ENCODE measurements around the gene CD151. TPM values are rescaled to one million over a fixed set of nuclear protein-coding genes. Genes with fewer than 3 reads are reported as not detected.

CD151 gene
- total and polyA plus RNA-seq, 4 donors = 31.6 to 264 (median 124) TPM

GRCh38 chr11:821512-822371, 11.0 kb upstream of the CD151 start:
- H3K4me1 ChIP-seq (ENCODE audit: control insufficient read depth in 4 of 4, insufficient read depth in 4 of 4, low read length in 3 of 4) = peaks cover 43 to 69% (median 55%) of the 10 kb centered on the region in 4 donors

GRCh38 chr11:823441-824291, 9.1 kb upstream of the CD151 start:
- H3K27me3 ChIP-seq (ENCODE audit: control insufficient read depth in 4 of 4, insufficient read depth in 4 of 4, low read length in 3 of 4) = no peaks in the 10 kb centered on the region
- no peaks in the 10 kb centered on the region for H3K9me3 ChIP-seq (ENCODE audit: control insufficient read depth in 4 of 4, low read length in 3 of 4)
- H3K4me1 ChIP-seq (ENCODE audit: control insufficient read depth in 4 of 4, insufficient read depth in 4 of 4, low read length in 3 of 4) = peaks cover 46 to 83% (median 62%) of the 10 kb centered on the region in 4 donors
- H3K36me3 ChIP-seq (ENCODE audit: control insufficient read depth in 4 of 4, insufficient read depth in 3 of 4, low read depth in 1 of 4, low read length in 3 of 4) = peaks cover 0 to 15% (median 3%) of the 10 kb centered on the region in 4 donors
- H3K9ac ChIP-seq (ENCODE audit: low read depth in 1 of 2, low read length in 2 of 2) = no peak overlapping the region
- H3K4me3 ChIP-seq (ENCODE audit: low read depth in 1 of 3, low read length in 3 of 3) = no peak overlapping the region
- DNase-seq (ENCODE audit: low spot score) = no peak
- TF ChIP-seq FOXA1 (IDR thresholded peaks at IDR 0.05) (no peak), YY1 (IDR thresholded peaks at IDR 0.05) (no peak), FOXA2 (IDR thresholded peaks at IDR 0.05) (no peak), CTCF (IDR thresholded peaks at IDR 0.05; ENCODE audit: low read depth, low read length, missing input control) (no peak), TAF1 (conservative IDR thresholded peaks at IDR 0.05) (no peak), GABPA (IDR thresholded peaks at IDR 0.05 in 1 of 2, conservative IDR thresholded peaks at IDR 0.05 in 1 of 2) (no peak), JUND (IDR thresholded peaks at IDR 0.05) (no peak), NR2F2 (IDR thresholded peaks at IDR 0.05) (no peak), EGR1 (IDR thresholded peaks at IDR 0.05; ENCODE audit: low read depth in 2 of 2) (no peak), HNF4G (IDR thresholded peaks at IDR 0.05) (no peak), HNF4A (conservative IDR thresholded peaks at IDR 0.05) (no peak)
- WGBS = 91% methylated on average over 53 of the region's 53 CpGs
- H3K27ac ChIP-seq (ENCODE audit: low read depth in 1 of 2, low read length in 2 of 2) = no peak overlapping the region

More at GRCh38 chr11:821512-822371, 11.0 kb upstream of the CD151 start:
- peaks cover 0 to 15% (median 3%) of the 10 kb centered on the region in 4 donors for H3K36me3 ChIP-seq (ENCODE audit: control insufficient read depth in 4 of 4, insufficient read depth in 3 of 4, low read depth in 1 of 4, low read length in 3 of 4)
- WGBS = 59% methylated on average over 22 of the region's 22 CpGs
- DNase-seq (ENCODE audit: low spot score) = no peak
- no peaks in the 10 kb centered on the region for H3K27me3 ChIP-seq (ENCODE audit: control insufficient read depth in 4 of 4, insufficient read depth in 4 of 4, low read length in 3 of 4)
- H3K9ac ChIP-seq (ENCODE audit: low read depth in 1 of 2, low read length in 2 of 2) = no peak overlapping the region
- H3K4me3 ChIP-seq (ENCODE audit: low read depth in 1 of 3, low read length in 3 of 3) = peak overlapping the region in 2 of 3 donors; percentile 21 to 42
- no peaks in the 10 kb centered on the region for H3K9me3 ChIP-seq (ENCODE audit: control insufficient read depth in 4 of 4, low read length in 3 of 4)
- peak; percentile 53 for TF ChIP-seq SP1 (IDR thresholded peaks at IDR 0.05)
- TF ChIP-seq RAD21 (IDR thresholded peaks at IDR 0.05) = no peak
- no peak for TF ChIP-seq HNF4G (IDR thresholded peaks at IDR 0.05)
- TF ChIP-seq, protein P1, sequence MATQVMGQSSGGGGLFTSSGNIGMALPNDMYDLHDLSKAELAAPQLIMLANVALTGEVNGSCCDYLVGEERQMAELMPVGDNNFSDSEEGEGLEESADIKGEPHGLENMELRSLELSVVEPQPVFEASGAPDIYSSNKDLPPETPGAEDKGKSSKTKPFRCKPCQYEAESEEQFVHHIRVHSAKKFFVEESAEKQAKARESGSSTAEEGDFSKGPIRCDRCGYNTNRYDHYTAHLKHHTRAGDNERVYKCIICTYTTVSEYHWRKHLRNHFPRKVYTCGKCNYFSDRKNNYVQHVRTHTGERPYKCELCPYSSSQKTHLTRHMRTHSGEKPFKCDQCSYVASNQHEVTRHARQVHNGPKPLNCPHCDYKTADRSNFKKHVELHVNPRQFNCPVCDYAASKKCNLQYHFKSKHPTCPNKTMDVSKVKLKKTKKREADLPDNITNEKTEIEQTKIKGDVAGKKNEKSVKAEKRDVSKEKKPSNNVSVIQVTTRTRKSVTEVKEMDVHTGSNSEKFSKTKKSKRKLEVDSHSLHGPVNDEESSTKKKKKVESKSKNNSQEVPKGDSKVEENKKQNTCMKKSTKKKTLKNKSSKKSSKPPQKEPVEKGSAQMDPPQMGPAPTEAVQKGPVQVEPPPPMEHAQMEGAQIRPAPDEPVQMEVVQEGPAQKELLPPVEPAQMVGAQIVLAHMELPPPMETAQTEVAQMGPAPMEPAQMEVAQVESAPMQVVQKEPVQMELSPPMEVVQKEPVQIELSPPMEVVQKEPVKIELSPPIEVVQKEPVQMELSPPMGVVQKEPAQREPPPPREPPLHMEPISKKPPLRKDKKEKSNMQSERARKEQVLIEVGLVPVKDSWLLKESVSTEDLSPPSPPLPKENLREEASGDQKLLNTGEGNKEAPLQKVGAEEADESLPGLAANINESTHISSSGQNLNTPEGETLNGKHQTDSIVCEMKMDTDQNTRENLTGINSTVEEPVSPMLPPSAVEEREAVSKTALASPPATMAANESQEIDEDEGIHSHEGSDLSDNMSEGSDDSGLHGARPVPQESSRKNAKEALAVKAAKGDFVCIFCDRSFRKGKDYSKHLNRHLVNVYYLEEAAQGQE (IDR thresholded peaks at IDR 0.05) = no peak
- no peak for TF ChIP-seq FOXA2 (IDR thresholded peaks at IDR 0.05)
- no peak for TF ChIP-seq FOXA1 (IDR thresholded peaks at IDR 0.05)
- TF ChIP-seq MAX (IDR thresholded peaks at IDR 0.05) = no peak
- H3K27ac ChIP-seq (ENCODE audit: low read depth in 1 of 2, low read length in 2 of 2) = peak overlapping the region; percentile 40 to 57

Data from liver (tissue), 9 donors.